PC-9 (cell line): ENCODE measurements around the gene NELFCD.

Source experiments
- CTCF ChIP-seq: fragments of 200-600 bp; sonication (generic); conservative IDR thresholded peaks from 2 replicates; pipeline ENCODE4 v1.6.1; 2017; ENCODE audit warnings: mixed run types, antibody characterized with exemption, mild to moderate bottlenecking, moderate library complexity
- EZH2 ChIP-seq: fragments of 200-600 bp; sonication (generic); IDR thresholded peaks from 2 replicates; pipeline ENCODE4 v1.8.0; 2017; ENCODE audit warnings: antibody characterized with exemption, low read depth

- TF ChIP-seq CTCF, result no peak
- no peak for TF ChIP-seq EZH2
Measured at GRCh38 chr20:59013031-59013951, 32.2 kb downstream of the NELFCD start.
